Tibial artery (tissue), 4 donors: ENCODE measurements around the gene CCNB3.

ENCODE experiments used
- DNase-seq, 2 donors: peaks; one replicate each; pipeline ENCODE4 v3.0.0-alpha.2; 2019
- H3K27ac ChIP-seq, 2 donors: fragments of 200-600 bp; sonication (generic) in 1 of 2; 1 replicate in 1 of 2; 2 replicates in 1 of 2; pipeline ENCODE4 v1.5.1; 2018 to 2019; ENCODE audit warnings: mild to moderate bottlenecking in 1 of 2
- H3K27me3 ChIP-seq, 2 donors: fragments of 200-600 bp; sonication (generic) in 1 of 2; one replicate each; pipeline versions ENCODE4 v1.5.1 to v1.6.0; 2016 to 2019
- H3K36me3 ChIP-seq, 3 donors: fragments of 200-600 bp; sonication (generic) in 2 of 3; one replicate each; pipeline ENCODE4 v1.5.1; 2016 to 2019; ENCODE audit warnings: mild to moderate bottlenecking in 2 of 3
- H3K4me1 ChIP-seq, 4 donors: fragments of 200-600 bp; sonication (generic) in 2 of 4; 1 replicate in 3 of 4; 2 replicates in 1 of 4; pipeline ENCODE4 v1.5.1; 2016 to 2019
- H3K4me3 ChIP-seq, 2 donors: fragments of 200-600 bp; sonication (generic) in 1 of 2; 1 replicate in 1 of 2; 2 replicates in 1 of 2; pipeline ENCODE4 v1.5.1; 2018 to 2019; ENCODE audit warnings: mild to moderate bottlenecking in 2 of 2
- H3K9me3 ChIP-seq, 3 donors: fragments of 200-600 bp; sonication (generic) in 1 of 3; one replicate each; pipeline ENCODE4 v1.5.1; 2016 to 2019
- CTCF ChIP-seq, 2 experiments: fragments of 200-600 bp in 1 of 2; fragments of 450-650 bp in 1 of 2; IDR thresholded peaks; one replicate each; pipeline ENCODE4 v1.5.1; 2017 to 2019; ENCODE audit warnings: antibody characterized with exemption in 2 of 2, mild to moderate bottlenecking in 1 of 2, moderate library complexity in 1 of 2
- intact Hi-C: fragments of 100-400 bp; cut with DNase I; formaldehyde crosslinking; loops from one replicate; pipeline ENCODE4 v1.15.0; 2023; ENCODE audit warnings: low total_unique reads

Gene CCNB3

GRCh38 chrX:50372966-50373365 is 168.4 kb downstream of the CCNB3 start:
- H3K27me3 ChIP-seq: no peaks in the 10 kb centered on the region
- H3K9me3 ChIP-seq: no peaks in the 10 kb centered on the region
- H3K4me3 ChIP-seq: no peak overlapping the region
- no peaks in the 10 kb centered on the region for H3K4me1 ChIP-seq
- H3K27ac ChIP-seq: no peak overlapping the region
- TF ChIP-seq CTCF (IDR thresholded peaks at IDR 0.05): no peak
- DNase-seq: no peak
- H3K36me3 ChIP-seq: no peaks in the 10 kb centered on the region
- intact Hi-C loops: no loop called here

- intact Hi-C loops: no loop called here
- Histone ChIP-seq H3K9me3 (no peaks in the 10 kb centered on the region), H3K36me3 (no peaks in the 10 kb centered on the region), H3K27me3 (no peaks in the 10 kb centered on the region), H3K4me1 (no peaks in the 10 kb centered on the region), H3K27ac (no peak overlapping the region), H3K4me3 (no peak overlapping the region)
- DNase-seq: no peak
- TF ChIP-seq CTCF (IDR thresholded peaks at IDR 0.05): no peak
Observed at GRCh38 chrX:50375481-50376267, 171.1 kb downstream of the CCNB3 start.

- Histone ChIP-seq H3K4me1 (no peaks in the 10 kb centered on the region), H3K4me3 (no peak overlapping the region), H3K27me3 (no peaks in the 10 kb centered on the region), H3K27ac (no peak overlapping the region), H3K36me3 (no peaks in the 10 kb centered on the region), H3K9me3 (no peaks in the 10 kb centered on the region)
- TF ChIP-seq CTCF (IDR thresholded peaks at IDR 0.05): no peak
- no peak for DNase-seq
- intact Hi-C loops: no loop called here
Observed at GRCh38 chrX:50381729-50382415, 177.3 kb downstream of the CCNB3 start.

GRCh38 chrX:50386520-50386919 is 182.0 kb downstream of the CCNB3 start:
- H3K4me1 ChIP-seq: no peaks in the 10 kb centered on the region
- H3K27me3 ChIP-seq: no peaks in the 10 kb centered on the region
- H3K9me3 ChIP-seq: no peaks in the 10 kb centered on the region
- H3K36me3 ChIP-seq: no peaks in the 10 kb centered on the region
- TF ChIP-seq CTCF (IDR thresholded peaks at IDR 0.05): no peak
- H3K27ac ChIP-seq: no peak overlapping the region
- H3K4me3 ChIP-seq: no peak overlapping the region
- intact Hi-C loops: no loop called here
- no peak for DNase-seq

- Histone ChIP-seq H3K9me3 (no peaks in the 10 kb centered on the region), H3K27ac (no peak overlapping the region), H3K27me3 (no peaks in the 10 kb centered on the region), H3K4me3 (no peak overlapping the region), H3K4me1 (no peaks in the 10 kb centered on the region), H3K36me3 (no peaks in the 10 kb centered on the region)
- TF ChIP-seq CTCF (IDR thresholded peaks at IDR 0.05): no peak
- no peak for DNase-seq
- intact Hi-C loops: no loop called here
Observed at GRCh38 chrX:50393902-50394301, 189.3 kb downstream of the CCNB3 start.
